Activated CD4-positive, alpha-beta memory T cell treated with anti-CD3 and anti-CD28 coated beads, Interleukin-2, amount 10 ng/mL, durations not matched to agents 7 days and 5 days (primary cell): ENCODE measurements around the gene TRAF3IP3. TPM values are rescaled to one million over a fixed set of nuclear protein-coding genes. Genes with fewer than 3 reads are reported as not detected.
A peak's percentile ranks its signal among the peaks of the same experiment; 100 is the strongest.

Source experiments
- CTCF ChIA-PET: fragments of 350-600 bp; sonication (Branson Sonifier 250); formaldehyde crosslinking; loops from one replicate; lab custom pipeline; 2021; ENCODE audit warnings: antibody characterized with exemption, inconsistent platforms; lab: Charles Lee
- POLR2A ChIA-PET: fragments of 350-600 bp; sonication (Branson Sonifier 250); formaldehyde crosslinking; loops from one replicate; lab custom pipeline; 2021; ENCODE audit warnings: antibody characterized with exemption; lab: Charles Lee
- DNase-seq: peaks from one replicate; pipeline ENCODE4 v3.0.0-alpha.2; 2020
- H3K27ac Mint-ChIP-seq: one replicate; pipeline ENCODE4 v1.8.0; 2021; ENCODE audit warnings: mild to moderate bottlenecking, mixed read lengths
- H3K27me3 Mint-ChIP-seq: one replicate; pipeline ENCODE4 v1.8.0; 2021; ENCODE audit warnings: mixed read lengths
- H3K36me3 Mint-ChIP-seq: one replicate; pipeline ENCODE4 v1.8.0; 2021; ENCODE audit warnings: low read depth, mixed read lengths
- H3K4me1 Mint-ChIP-seq: one replicate; pipeline ENCODE4 v1.8.0; 2021; ENCODE audit warnings: mixed read lengths
- H3K4me3 Mint-ChIP-seq: one replicate; pipeline ENCODE4 v1.8.0; 2021; ENCODE audit warnings: mild to moderate bottlenecking, mixed read lengths
- H3K9me3 Mint-ChIP-seq: one replicate; pipeline ENCODE4 v1.8.0; 2021; ENCODE audit warnings: mixed read lengths
- total RNA-seq, 2 experiments: library from RNA; stranded (reverse); gene quantifications; one replicate each; pipeline ENCODE4 v1.2.3, GENCODE V29; 2021

The TRAF3IP3 gene
- total RNA-seq, 2 experiments from 2014 or later = 421 to 422 TPM

GRCh38 chr1:209805875-209806760, 50.3 kb downstream of the TRAF3IP3 start, which contains the start of gene IRF6:
Gene IRF6 (minus strand): TSS chr1:209806142. CDS start chr1:209801413, 4,729 bp downstream.
- H3K9me3 Mint-ChIP-seq = no peaks in the 10 kb centered on the region
- no peaks in the 10 kb centered on the region for H3K36me3 Mint-ChIP-seq
- CTCF ChIA-PET = interaction anchor here (0.7 to 3.7 kb wide), 3 partner anchors 9 to 21 kb away, joined by 3 to 33 read pairs (median 7); partner anchors contain the start of gene UTP25
- DNase-seq = peak; percentile 70
- peaks cover 25% of the 10 kb centered on the region for H3K27me3 Mint-ChIP-seq
- POLR2A ChIA-PET = interaction anchor here (0.6 kb wide), 1 partner anchor 10 kb away, joined by 3 read pairs; no protein-coding TSS in a partner anchor
- H3K4me3 Mint-ChIP-seq = peak within 1 kb of the TSS; percentile 75
- H3K27ac Mint-ChIP-seq = peak within 1 kb of the TSS; percentile 45
- peaks cover 13% of the 10 kb centered on the region for H3K4me1 Mint-ChIP-seq

DNA sequence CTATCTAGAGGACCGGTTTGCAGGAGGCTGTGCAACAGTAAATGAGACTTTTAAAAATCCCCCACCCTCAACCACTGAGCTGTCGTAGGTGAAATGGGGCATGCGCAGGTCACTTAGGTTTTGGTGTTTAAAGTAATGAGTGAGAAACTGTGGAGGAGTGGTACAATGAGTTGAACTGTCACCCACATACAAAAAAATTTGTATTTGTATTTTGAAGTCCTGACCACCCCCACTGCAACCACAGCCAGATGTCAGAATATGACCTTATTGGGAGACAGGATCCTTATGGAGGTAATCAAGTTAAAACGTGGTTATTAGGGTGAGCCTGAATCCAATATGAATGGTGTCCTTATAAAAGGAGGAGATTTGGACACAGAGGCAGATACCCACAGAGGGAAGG, 51.7 kb downstream of the TRAF3IP3 start:
- H3K36me3 Mint-ChIP-seq = no peaks in the 10 kb centered on the region
- POLR2A ChIA-PET = interaction anchor here (1.4 kb wide), 1 partner anchor 14 kb away, joined by 3 read pairs; no protein-coding TSS in a partner anchor
- H3K4me3 Mint-ChIP-seq = no peak overlapping the region
- no peak for DNase-seq
- H3K4me1 Mint-ChIP-seq = peaks cover 13% of the 10 kb centered on the region
- no peak overlapping the region for H3K27ac Mint-ChIP-seq
- H3K9me3 Mint-ChIP-seq = no peaks in the 10 kb centered on the region
- peaks cover 13% of the 10 kb centered on the region for H3K27me3 Mint-ChIP-seq
- CTCF ChIA-PET = interaction anchor here (0.7 to 3.7 kb wide), 3 partner anchors 14 to 44 kb away, joined by 3 to 33 read pairs (median 5); no protein-coding TSS in a partner anchor

DNA sequence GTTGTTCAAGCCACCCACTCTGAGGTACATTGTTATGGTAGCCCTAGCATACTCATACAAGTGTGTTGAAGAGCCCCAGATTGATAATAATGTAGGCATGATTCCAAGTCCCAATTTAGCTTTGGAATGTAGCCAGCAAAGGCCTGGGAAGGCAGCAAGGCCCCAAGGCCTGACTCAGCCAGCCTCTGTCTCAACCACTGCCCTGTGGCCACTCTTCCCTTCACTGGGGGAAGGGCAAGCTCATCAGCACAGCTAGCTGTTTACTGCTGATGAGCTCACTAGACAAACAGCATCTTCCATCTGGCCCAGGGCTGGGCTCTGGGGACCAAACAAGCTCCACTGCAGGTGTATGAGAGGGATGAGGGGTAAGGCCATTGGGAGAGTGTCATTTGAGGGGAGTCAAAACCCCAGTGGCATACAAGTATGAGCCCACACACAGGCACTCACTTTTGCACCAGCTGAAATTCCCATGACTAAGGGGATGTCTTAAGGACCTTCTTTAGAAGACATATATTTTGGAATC, 52.3 kb downstream of the TRAF3IP3 start:
- no peak overlapping the region for H3K4me3 Mint-ChIP-seq
- no peak overlapping the region for H3K27ac Mint-ChIP-seq
- ChIA-PET CTCF (interaction anchor here (0.6 to 3.7 kb wide), 3 partner anchors 10 to 15 kb away, joined by 3 to 33 read pairs (median 3); no protein-coding TSS in a partner anchor), POLR2A (interaction anchor here (0.6 to 1.4 kb wide), 2 partner anchors 15 to 20 kb away, joined by 3 read pairs; no protein-coding TSS in a partner anchor)
- H3K27me3 Mint-ChIP-seq = peaks cover 10% of the 10 kb centered on the region
- no peak for DNase-seq
- H3K9me3 Mint-ChIP-seq = no peaks in the 10 kb centered on the region
- peaks cover 13% of the 10 kb centered on the region for H3K4me1 Mint-ChIP-seq
- H3K36me3 Mint-ChIP-seq = no peaks in the 10 kb centered on the region

DNA sequence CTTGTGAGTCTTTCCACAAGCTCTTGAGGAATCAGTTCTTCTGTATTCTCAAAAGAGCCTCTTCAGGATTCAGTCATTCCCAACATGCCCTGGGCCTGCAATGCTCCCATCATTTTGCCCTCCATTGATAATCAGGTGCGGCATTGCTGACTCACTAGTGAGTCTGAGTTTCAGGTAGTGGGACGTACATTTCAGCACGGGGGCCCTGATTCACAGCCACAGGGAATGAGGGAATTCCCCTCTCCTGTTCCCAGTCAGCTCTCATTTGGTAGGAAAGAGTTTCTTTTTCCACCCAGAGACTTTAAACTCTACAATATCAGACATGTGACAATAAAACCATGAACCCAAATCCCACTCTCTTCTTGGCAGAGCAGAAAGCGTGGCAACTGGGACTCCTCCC, 53.8 kb downstream of the TRAF3IP3 start:
- no peaks in the 10 kb centered on the region for H3K9me3 Mint-ChIP-seq
- DNase-seq = no peak
- no peaks in the 10 kb centered on the region for H3K36me3 Mint-ChIP-seq
- peaks cover 13% of the 10 kb centered on the region for H3K4me1 Mint-ChIP-seq
- ChIA-PET POLR2A (interaction anchor here (1.0 kb wide), 1 partner anchor 14 kb away, joined by 3 read pairs; no protein-coding TSS in a partner anchor), CTCF (interaction anchor here (2.1 kb wide), 1 partner anchor 14 kb away, joined by 17 read pairs; no protein-coding TSS in a partner anchor)
- H3K4me3 Mint-ChIP-seq = no peak overlapping the region
- H3K27ac Mint-ChIP-seq = no peak overlapping the region
- H3K27me3 Mint-ChIP-seq = peaks cover 4% of the 10 kb centered on the region

GRCh38 chr1:209810783-209811182, 54.9 kb downstream of the TRAF3IP3 start:
- DNase-seq = no peak
- no peaks in the 10 kb centered on the region for H3K9me3 Mint-ChIP-seq
- H3K4me3 Mint-ChIP-seq = no peak overlapping the region
- POLR2A ChIA-PET = no interaction called here
- H3K4me1 Mint-ChIP-seq = peaks cover 6% of the 10 kb centered on the region
- peaks cover 1% of the 10 kb centered on the region for H3K27me3 Mint-ChIP-seq
- H3K36me3 Mint-ChIP-seq = no peaks in the 10 kb centered on the region
- CTCF ChIA-PET = interaction anchor here (0.6 to 2.1 kb wide), 3 partner anchors 12 to 18 kb away, joined by 3 to 17 read pairs (median 3); partner anchors contain the start of gene UTP25
- H3K27ac Mint-ChIP-seq = no peak overlapping the region

GRCh38 chr1:209813902-209814301, 58.0 kb downstream of the TRAF3IP3 start:
- ChIA-PET POLR2A (no interaction called here), CTCF (interaction anchor here (2.8 to 3.8 kb wide), 2 partner anchors 10 to 13 kb away, joined by 12 to 31 read pairs; partner anchors contain the start of gene UTP25)
- Mint-ChIP-seq H3K36me3 (no peaks in the 10 kb centered on the region), H3K9me3 (no peaks in the 10 kb centered on the region), H3K27me3 (peaks cover 6% of the 10 kb centered on the region), H3K4me1 (no peaks in the 10 kb centered on the region), H3K4me3 (no peak overlapping the region), H3K27ac (no peak overlapping the region)
- DNase-seq = no peak

GRCh38 chr1:209815490-209815889, 59.6 kb downstream of the TRAF3IP3 start:
- CTCF ChIA-PET = interaction anchor here (1.2 to 3.8 kb wide), 3 partner anchors 8 to 48 kb away, joined by 3 to 31 read pairs (median 12); partner anchors contain the start of gene UTP25
- Mint-ChIP-seq H3K9me3 (no peaks in the 10 kb centered on the region), H3K4me1 (no peaks in the 10 kb centered on the region), H3K27ac (no peak overlapping the region), H3K36me3 (no peaks in the 10 kb centered on the region), H3K27me3 (peaks cover 11% of the 10 kb centered on the region), H3K4me3 (no peak overlapping the region)
- POLR2A ChIA-PET = interaction anchor here (0.7 kb wide), 1 partner anchor 12 kb away, joined by 3 read pairs; the partner anchor contains the start of gene UTP25
- DNase-seq = no peak

DNA sequence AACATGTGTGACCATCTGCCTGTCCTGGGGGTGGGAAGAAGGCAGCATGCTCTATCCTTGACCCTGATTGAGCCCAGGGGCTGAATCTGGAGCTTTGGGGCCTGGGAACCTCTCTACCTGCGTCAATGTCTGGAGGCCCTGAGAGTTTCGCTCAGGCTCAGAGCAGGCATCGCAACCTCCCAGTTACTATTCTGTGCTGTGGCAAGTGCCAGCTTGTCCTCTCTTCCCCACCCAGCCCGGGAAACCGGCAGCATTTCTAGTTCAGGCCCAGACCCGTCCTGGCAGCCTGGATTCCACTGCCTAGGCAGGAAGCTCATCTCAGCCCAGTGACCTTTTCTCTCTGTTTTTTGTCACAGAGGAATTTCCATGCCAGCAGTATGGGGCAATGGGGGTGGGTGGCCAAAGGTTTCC, 60.1 kb downstream of the TRAF3IP3 start:
- ChIA-PET POLR2A (interaction anchor here (0.7 kb wide), 1 partner anchor 12 kb away, joined by 3 read pairs; the partner anchor contains the start of gene UTP25), CTCF (interaction anchor here (1.2 to 2.8 kb wide), 2 partner anchors 11 to 47 kb away, joined by 3 to 12 read pairs; partner anchors contain the start of gene UTP25)
- H3K27me3 Mint-ChIP-seq = peaks cover 15% of the 10 kb centered on the region
- DNase-seq = no peak
- no peaks in the 10 kb centered on the region for H3K9me3 Mint-ChIP-seq
- no peak overlapping the region for H3K27ac Mint-ChIP-seq
- H3K4me1 Mint-ChIP-seq = no peaks in the 10 kb centered on the region
- no peak overlapping the region for H3K4me3 Mint-ChIP-seq
- no peaks in the 10 kb centered on the region for H3K36me3 Mint-ChIP-seq

GRCh38 chr1:209816923-209817322, 61.1 kb downstream of the TRAF3IP3 start:
- H3K36me3 Mint-ChIP-seq = no peaks in the 10 kb centered on the region
- DNase-seq = no peak
- ChIA-PET POLR2A (no interaction called here), CTCF (no interaction called here)
- no peak overlapping the region for H3K27ac Mint-ChIP-seq
- H3K4me3 Mint-ChIP-seq = no peak overlapping the region
- no peaks in the 10 kb centered on the region for H3K9me3 Mint-ChIP-seq
- H3K4me1 Mint-ChIP-seq = no peaks in the 10 kb centered on the region
- peaks cover 22% of the 10 kb centered on the region for H3K27me3 Mint-ChIP-seq

- peaks cover 2% of the 10 kb centered on the region for H3K4me1 Mint-ChIP-seq
- H3K36me3 Mint-ChIP-seq = no peaks in the 10 kb centered on the region
- H3K9me3 Mint-ChIP-seq = no peaks in the 10 kb centered on the region
- peaks cover 27% of the 10 kb centered on the region for H3K27me3 Mint-ChIP-seq
- no peak for DNase-seq
- H3K4me3 Mint-ChIP-seq = no peak overlapping the region
- POLR2A ChIA-PET = no interaction called here
- H3K27ac Mint-ChIP-seq = no peak overlapping the region
- CTCF ChIA-PET = no interaction called here
Observed at GRCh38 chr1:209817691-209818090, 61.8 kb downstream of the TRAF3IP3 start.

DNA sequence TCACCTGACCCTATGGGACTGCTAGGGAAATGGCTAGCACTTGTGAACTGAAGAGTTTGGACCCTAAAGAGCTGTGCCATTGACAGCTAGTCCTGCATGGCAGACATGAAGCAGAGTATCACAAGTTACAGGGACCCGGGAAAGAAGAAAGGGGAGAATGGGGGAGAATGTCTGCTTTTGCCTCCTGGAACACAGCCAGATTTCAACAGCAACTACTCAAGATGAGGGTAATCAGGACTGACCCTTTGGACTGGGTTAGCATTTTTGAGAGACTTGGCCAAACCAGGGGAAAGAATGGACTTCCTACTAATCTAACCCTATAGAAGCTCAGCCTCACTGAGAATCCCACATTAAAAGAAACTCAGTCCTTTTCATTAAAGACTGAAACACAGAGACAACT, 63.2 kb downstream of the TRAF3IP3 start:
- POLR2A ChIA-PET = no interaction called here
- Mint-ChIP-seq H3K4me1 (peaks cover 11% of the 10 kb centered on the region), H3K27ac (no peak overlapping the region), H3K4me3 (no peak overlapping the region), H3K9me3 (no peaks in the 10 kb centered on the region), H3K27me3 (peaks cover 31% of the 10 kb centered on the region), H3K36me3 (no peaks in the 10 kb centered on the region)
- no peak for DNase-seq
- CTCF ChIA-PET = interaction anchor here (0.7 kb wide), 1 partner anchor 250 kb away, joined by 3 read pairs; no protein-coding TSS in a partner anchor

DNA sequence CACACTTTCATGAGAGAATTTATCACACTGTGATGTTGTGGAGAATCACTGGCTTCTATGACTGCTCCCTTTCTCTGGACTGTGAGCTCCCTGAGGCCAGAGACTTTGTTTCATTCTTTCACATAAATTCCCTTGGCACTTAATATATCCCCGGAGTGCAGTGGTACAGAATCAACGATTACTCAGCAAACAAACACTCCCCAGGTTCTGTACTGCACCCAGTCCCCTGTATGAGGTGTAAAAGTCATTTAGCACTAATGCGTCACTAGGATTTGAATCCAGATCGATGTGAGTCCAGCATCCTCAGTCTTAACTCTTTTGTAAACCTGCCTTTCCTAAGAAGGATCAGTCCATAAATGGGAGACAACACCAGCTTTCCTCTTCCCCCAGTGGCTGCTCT, 65.1 kb downstream of the TRAF3IP3 start:
- H3K27me3 Mint-ChIP-seq = peaks cover 33% of the 10 kb centered on the region
- no peaks in the 10 kb centered on the region for H3K9me3 Mint-ChIP-seq
- H3K4me3 Mint-ChIP-seq = no peak overlapping the region
- no peaks in the 10 kb centered on the region for H3K36me3 Mint-ChIP-seq
- POLR2A ChIA-PET = no interaction called here
- no peak for DNase-seq
- H3K27ac Mint-ChIP-seq = no peak overlapping the region
- CTCF ChIA-PET = interaction anchor here (0.9 to 1.6 kb wide), 3 partner anchors 13 to 33 kb away, joined by 3 to 4 read pairs (median 3); no protein-coding TSS in a partner anchor
- peaks cover 11% of the 10 kb centered on the region for H3K4me1 Mint-ChIP-seq
